K562 (cell line): ENCODE results near the gene FTSJ3. TPM values are rescaled to one million over a fixed set of nuclear protein-coding genes. Genes with fewer than 3 reads are reported as not detected.

ENCODE experiments used
- ATAC-seq: fragments of 200-7000 bp; cut with Tn5 transposase; 3 replicates; pipeline ENCODE4 v1.9.1; 2020; ENCODE audit warnings: moderate library complexity
- BruUV-seq: library from RNA; stranded (reverse); fragments of 400-500 nt; replicated peaks from 2 replicates; lab custom pipeline; 2021; lab: Mats Ljungman, UMichigan
- CTCF ChIA-PET: fragments of 300-600 bp; formaldehyde crosslinking; extraction: SDS; loops from one replicate; lab custom pipeline; 2021; ENCODE audit warnings: low intra/inter-chr PET ratio; lab: Yijun Ruan, JAX
- POLR2A ChIA-PET: fragments of 300-600, 350-650 bp; sonication (Branson Sonifier 250); formaldehyde crosslinking; extraction: SDS; loops from one replicate; lab custom pipeline; 2021; ENCODE audit warnings: antibody characterized with exemption, inconsistent platforms; lab: Yijun Ruan, JAX
- DNase-seq, 4 experiments: peaks; one replicate each; pipeline versions ENCODE4 v3.0.0 to v3.0.0-alpha.2; 2011 to 2018; ENCODE audit warnings: low spot score in 3 of 4, mixed read lengths in 3 of 4; ENCODE audit errors: extremely low read depth in 1 of 4
- FAIRE-seq: peaks from 2 replicates; lab custom pipeline; 2011; peaks lifted over from hg19 to GRCh38; lab: Jason Lieb, UNC
- H2AFZ ChIP-seq: 2 replicates; pipeline ENCODE4 v1.6.0; 2011; ENCODE audit warnings: low read depth, low read length, control low read depth, inconsistent platforms
- H3K27ac ChIP-seq: fragments of 200-600 bp; 3 replicates; pipeline ENCODE4 v1.8.0; 2011; ENCODE audit warnings: low read depth, mild to moderate bottlenecking, control low read depth, inconsistent platforms, low read length, moderate library complexity, mixed read lengths; ENCODE audit errors: extremely low read depth
- H3K27me3 ChIP-seq, 2 experiments: fragments of 300-600 bp in 1 of 2; 2 replicates in 1 of 2; 3 replicates in 1 of 2; pipeline versions ENCODE4 v1.6.0 to v1.8.0; 2011; ENCODE audit warnings: inconsistent platforms in 2 of 2, low read length in 2 of 2, mild to moderate bottlenecking in 1 of 2, mixed read lengths in 1 of 2, moderate library complexity in 1 of 2; ENCODE audit not compliant: control insufficient read depth in 2 of 2, insufficient read depth in 2 of 2
- H3K36me3 ChIP-seq: fragments of 300-600 bp; 3 replicates; pipeline ENCODE4 v1.8.0; 2011; ENCODE audit warnings: mild to moderate bottlenecking, low read length, inconsistent platforms; ENCODE audit not compliant: control insufficient read depth, insufficient read depth
- H3K4me1 ChIP-seq, 2 experiments: fragments of 200-600 bp in 1 of 2; replicated peaks in 1 of 2; 2 replicates in 1 of 2; 3 replicates in 1 of 2; pipeline versions ENCODE4 v1.5.1 to v1.8.0; 2011; ENCODE audit warnings: inconsistent platforms in 2 of 2, low read length in 2 of 2, mild to moderate bottlenecking in 1 of 2, mixed read lengths in 1 of 2, moderate library complexity in 1 of 2; ENCODE audit not compliant: control insufficient read depth in 2 of 2, insufficient read depth in 2 of 2
- H3K4me2 ChIP-seq: 2 replicates; pipeline ENCODE4 v1.6.1; 2011; ENCODE audit warnings: low read length, control low read depth, inconsistent platforms, mixed read lengths; ENCODE audit not compliant: insufficient read depth
- H3K4me3 ChIP-seq: fragments of 200-600 bp; sonication (generic), shearing (Covaris generic); 2 replicates; pipeline ENCODE4 v1.5.1; 2016; ENCODE audit warnings: control low read depth, inconsistent platforms
- H3K79me2 ChIP-seq: fragments of 200-600 bp; 3 replicates; pipeline ENCODE4 v1.8.0; 2011; ENCODE audit warnings: low read length, inconsistent platforms; ENCODE audit not compliant: control insufficient read depth, insufficient read depth
- H3K9ac ChIP-seq, 2 experiments: 2 replicates each; pipeline versions ENCODE4 v1.6.0 to v1.6.1; 2011; ENCODE audit warnings: low read depth in 2 of 2, low read length in 2 of 2, control low read depth in 1 of 2, inconsistent platforms in 1 of 2, mild to moderate bottlenecking in 1 of 2, mixed read lengths in 1 of 2; ENCODE audit not compliant: insufficient read depth in 1 of 2
- H3K9me1 ChIP-seq: one replicate; pipeline ENCODE4 v1.6.0; 2011; ENCODE audit warnings: inconsistent platforms, mild to moderate bottlenecking, low read length, moderate library complexity; ENCODE audit not compliant: control insufficient read depth, insufficient read depth
- H3K9me3 ChIP-seq: replicated peaks from 2 replicates; pipeline ENCODE4 v1.5.1; 2011; ENCODE audit warnings: low read depth, low read length, inconsistent platforms; ENCODE audit not compliant: control insufficient read depth, insufficient read depth
- H4K20me1 ChIP-seq: replicated peaks from 2 replicates; pipeline ENCODE4 v1.6.1; 2011; ENCODE audit warnings: low read length, inconsistent platforms, mixed read lengths; ENCODE audit not compliant: control insufficient read depth, insufficient read depth
- EP400 ChIP-seq: fragments of 450-650 bp; IDR thresholded peaks from 2 replicates; pipeline ENCODE4 v1.6.1; 2017; ENCODE audit warnings: antibody characterized with exemption, mild to moderate bottlenecking, moderate library complexity
- FOS ChIP-seq: IDR thresholded peaks from 3 replicates; pipeline ENCODE4 v1.6.1; 2011; ENCODE audit not compliant: insufficient read length; ENCODE audit errors: extremely low read depth
- PHF21A ChIP-seq: fragments of 450-650 bp; IDR thresholded peaks from 2 replicates; pipeline ENCODE4 v1.6.1; 2017; ENCODE audit warnings: low read depth, borderline replicate concordance
- SUPT5H ChIP-seq: fragments of 450-650 bp; IDR thresholded peaks from 2 replicates; pipeline ENCODE4 v1.6.1; 2016
- TCF7 ChIP-seq: sonication (generic); IDR thresholded peaks from 2 replicates; pipeline ENCODE4 v1.6.1; 2016; ENCODE audit warnings: antibody characterized with exemption, borderline replicate concordance
- WHSC1 ChIP-seq: IDR thresholded peaks from one replicate; pipeline ENCODE4 v1.6.1; 2012; ENCODE audit warnings: low read length, control low read depth, inconsistent platforms
- ZNF239 ChIP-seq: fragments of 250-450 bp; sonication (Bioruptor Pico); IDR thresholded peaks from 2 replicates; pipeline ENCODE4 v1.4.0; 2020; ENCODE audit warnings: mild to moderate bottlenecking
- ZNF347 ChIP-seq: fragments of 450-650 bp; formaldehyde crosslinking; IDR thresholded peaks from 2 replicates; pipeline ENCODE4 v1.4.0; 2020; ENCODE audit warnings: low read depth, mild to moderate bottlenecking, moderate library complexity
- ZNF699 ChIP-seq: fragments of 250-450 bp; sonication (Bioruptor Pico); IDR thresholded peaks from 2 replicates; pipeline ENCODE4 v1.8.0; 2021; ENCODE audit warnings: mild to moderate bottlenecking, moderate library complexity; ENCODE audit not compliant: insufficient replicate concordance
- WGBS: fragments of 100-300 bp; shearing (Covaris generic); methylation state at CpG from one replicate; pipeline ENCODE4 v1.1.6; 2016; ENCODE audit warnings: low coverage, mixed read lengths; ENCODE audit not compliant: insufficient coverage; ENCODE audit errors: missing lambda C conversion rate; 5-methylcytosine and 5-hydroxymethylcytosine counted together
- in situ Hi-C: fragments of 300-500 bp; cut with MboI; formaldehyde crosslinking; loops from 4 replicates; pipeline ENCODE4 v1.15.0; 2018; ENCODE audit warnings: inconsistent platforms, mixed read lengths
- intact Hi-C: fragments of 100-400 bp; cut with micrococcal nuclease; formaldehyde crosslinking; loops from 2 replicates; pipeline ENCODE4 v1.14.2; 2022
- polyA plus RNA-seq, 8 experiments: library from polyadenylated mRNA; depleted of rRNA in 4 of 8; stranded (reverse) in 5 of 8; unstranded in 3 of 8; fragments of >200 nt; fragmentation: Nextera tagmentation in 2 of 8; fragmentation: Illumina TruSeq in 1 of 8; extraction: Ambion mirVana in 2 of 8; extraction: Trizol in 1 of 8; gene quantifications; 2 replicates each; pipeline versions ENCODE4 v1.2.1 to v1.2.3, GENCODE V29; 2011 to 2014; ENCODE audit warnings: inconsistent platforms in 1 of 8, missing spikeins in 1 of 8
- total RNA-seq, 7 experiments: library from RNA; depleted of rRNA in 6 of 7; stranded (reverse); fragments of >200 nt in 6 of 7; fragmentation: Illumina TruSeq in 2 of 7; extraction: Trizol in 2 of 7; gene quantifications; 2 replicates each; pipeline versions ENCODE4 v1.2.1 to v1.2.3, GENCODE V29; 2011 to 2021; ENCODE audit warnings: low replicate concordance in 1 of 7
- TF ChIP-seq, protein P1 (sequence below): fragments of 250-450 bp; sonication (Bioruptor Pico); IDR thresholded peaks from 2 replicates; pipeline ENCODE4 v1.5.0; 2021
- TF ChIP-seq, protein P2 (sequence below): fragments of 250-450 bp; sonication (Bioruptor Pico); IDR thresholded peaks from 2 replicates; pipeline ENCODE4 v1.4.0; 2020
- TF ChIP-seq, protein P3 (sequence below): fragments of 250-450 bp; sonication (Bioruptor Pico); IDR thresholded peaks from 2 replicates; pipeline ENCODE4 v1.4.0; 2020; ENCODE audit warnings: borderline replicate concordance
- TF ChIP-seq, protein P4 (sequence below): conservative IDR thresholded peaks from 2 replicates; pipeline ENCODE4 v1.6.1; 2011; ENCODE audit warnings: low read depth, mild to moderate bottlenecking, low read length; ENCODE audit not compliant: control insufficient read depth

Gene FTSJ3
- total and polyA plus RNA-seq, 9 of the 15 experiments (the other 6 are each of a cell fraction or from before 2014, with no cell fraction given): 18.0 to 65.6 (median 52.4) TPM

DNA sequence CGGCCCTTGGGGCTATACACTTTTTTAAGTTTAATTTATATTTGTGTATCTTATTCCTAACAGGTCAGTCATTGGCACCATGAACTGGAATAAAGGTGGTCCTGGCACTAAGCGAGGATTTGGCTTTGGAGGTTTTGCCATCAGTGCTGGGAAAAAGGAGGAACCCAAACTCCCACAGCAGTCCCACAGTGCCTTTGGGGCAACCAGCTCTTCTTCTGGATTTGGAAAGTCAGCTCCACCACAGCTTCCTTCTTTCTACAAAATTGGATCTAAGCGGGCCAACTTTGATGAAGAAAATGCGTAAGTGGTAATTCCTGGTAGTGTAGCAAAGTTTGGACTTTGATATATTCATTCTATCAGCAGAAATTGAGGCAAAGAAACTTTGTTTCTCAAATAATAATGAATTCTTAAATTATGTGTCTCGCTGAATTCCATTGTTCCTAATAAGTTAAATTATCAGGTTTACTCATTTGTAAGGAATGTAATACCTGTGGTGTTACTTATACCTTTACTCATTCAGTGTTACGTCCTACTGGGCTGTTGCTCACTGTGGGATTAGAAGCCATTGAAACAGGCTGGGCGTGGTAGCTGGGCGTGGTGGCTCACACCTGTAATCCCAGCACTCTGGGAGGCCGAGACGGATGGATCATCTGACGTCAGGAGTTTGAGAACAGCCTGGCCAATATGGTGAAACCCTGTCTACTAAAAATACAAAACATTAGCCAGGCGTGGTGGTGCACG, 40.3 kb downstream of the FTSJ3 start:
- no peak for DNase-seq
- Histone ChIP-seq H3K27me3 (no peaks in the 10 kb centered on the region), H3K9ac (no peak overlapping the region), H4K20me1 (no peaks in the 10 kb centered on the region; the same call in 1 of the 2 replicates), H3K4me3 (no peak overlapping the region), H3K79me2 (peaks cover 75% of the 10 kb centered on the region), H3K36me3 (peaks cover 91% of the 10 kb centered on the region), H3K9me1 (no peaks in the 10 kb centered on the region), H3K4me2 (no peak overlapping the region), H3K9me3 (no peaks in the 10 kb centered on the region), H2AFZ (no peak overlapping the region), H3K27ac (no peak overlapping the region), H3K4me1 (no peaks in the 10 kb centered on the region)
- BruUV-seq: no TSS peak
- intact Hi-C loops: no loop called here
- in situ Hi-C loops: no loop called here
- FAIRE-seq: no peak
- ChIA-PET CTCF (no interaction called here), POLR2A (interaction anchor here (0.6 to 8.0 kb wide), 5 partner anchors 10 to 39 kb away, joined by 3 to 82 read pairs (median 4); partner anchors contain the start of genes CCDC47 and DDX42)
- WGBS: 97% methylated on average over 12 of the region's 13 CpGs
- ATAC-seq: no peak
- no peak for TF ChIP-seq SUPT5H
- no peak for TF ChIP-seq ZNF347 (CRISPR knock-in tag)
- no peak for TF ChIP-seq ZNF699
- TF ChIP-seq, protein P1, sequence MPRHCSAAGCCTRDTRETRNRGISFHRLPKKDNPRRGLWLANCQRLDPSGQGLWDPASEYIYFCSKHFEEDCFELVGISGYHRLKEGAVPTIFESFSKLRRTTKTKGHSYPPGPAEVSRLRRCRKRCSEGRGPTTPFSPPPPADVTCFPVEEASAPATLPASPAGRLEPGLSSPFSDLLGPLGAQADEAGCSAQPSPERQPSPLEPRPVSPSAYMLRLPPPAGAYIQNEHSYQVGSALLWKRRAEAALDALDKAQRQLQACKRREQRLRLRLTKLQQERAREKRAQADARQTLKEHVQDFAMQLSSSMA (CRISPR knock-in tag): no peak
- no peak for TF ChIP-seq FOS
- TF ChIP-seq WHSC1: no peak
- no peak for TF ChIP-seq TCF7
- TF ChIP-seq, protein P2, sequence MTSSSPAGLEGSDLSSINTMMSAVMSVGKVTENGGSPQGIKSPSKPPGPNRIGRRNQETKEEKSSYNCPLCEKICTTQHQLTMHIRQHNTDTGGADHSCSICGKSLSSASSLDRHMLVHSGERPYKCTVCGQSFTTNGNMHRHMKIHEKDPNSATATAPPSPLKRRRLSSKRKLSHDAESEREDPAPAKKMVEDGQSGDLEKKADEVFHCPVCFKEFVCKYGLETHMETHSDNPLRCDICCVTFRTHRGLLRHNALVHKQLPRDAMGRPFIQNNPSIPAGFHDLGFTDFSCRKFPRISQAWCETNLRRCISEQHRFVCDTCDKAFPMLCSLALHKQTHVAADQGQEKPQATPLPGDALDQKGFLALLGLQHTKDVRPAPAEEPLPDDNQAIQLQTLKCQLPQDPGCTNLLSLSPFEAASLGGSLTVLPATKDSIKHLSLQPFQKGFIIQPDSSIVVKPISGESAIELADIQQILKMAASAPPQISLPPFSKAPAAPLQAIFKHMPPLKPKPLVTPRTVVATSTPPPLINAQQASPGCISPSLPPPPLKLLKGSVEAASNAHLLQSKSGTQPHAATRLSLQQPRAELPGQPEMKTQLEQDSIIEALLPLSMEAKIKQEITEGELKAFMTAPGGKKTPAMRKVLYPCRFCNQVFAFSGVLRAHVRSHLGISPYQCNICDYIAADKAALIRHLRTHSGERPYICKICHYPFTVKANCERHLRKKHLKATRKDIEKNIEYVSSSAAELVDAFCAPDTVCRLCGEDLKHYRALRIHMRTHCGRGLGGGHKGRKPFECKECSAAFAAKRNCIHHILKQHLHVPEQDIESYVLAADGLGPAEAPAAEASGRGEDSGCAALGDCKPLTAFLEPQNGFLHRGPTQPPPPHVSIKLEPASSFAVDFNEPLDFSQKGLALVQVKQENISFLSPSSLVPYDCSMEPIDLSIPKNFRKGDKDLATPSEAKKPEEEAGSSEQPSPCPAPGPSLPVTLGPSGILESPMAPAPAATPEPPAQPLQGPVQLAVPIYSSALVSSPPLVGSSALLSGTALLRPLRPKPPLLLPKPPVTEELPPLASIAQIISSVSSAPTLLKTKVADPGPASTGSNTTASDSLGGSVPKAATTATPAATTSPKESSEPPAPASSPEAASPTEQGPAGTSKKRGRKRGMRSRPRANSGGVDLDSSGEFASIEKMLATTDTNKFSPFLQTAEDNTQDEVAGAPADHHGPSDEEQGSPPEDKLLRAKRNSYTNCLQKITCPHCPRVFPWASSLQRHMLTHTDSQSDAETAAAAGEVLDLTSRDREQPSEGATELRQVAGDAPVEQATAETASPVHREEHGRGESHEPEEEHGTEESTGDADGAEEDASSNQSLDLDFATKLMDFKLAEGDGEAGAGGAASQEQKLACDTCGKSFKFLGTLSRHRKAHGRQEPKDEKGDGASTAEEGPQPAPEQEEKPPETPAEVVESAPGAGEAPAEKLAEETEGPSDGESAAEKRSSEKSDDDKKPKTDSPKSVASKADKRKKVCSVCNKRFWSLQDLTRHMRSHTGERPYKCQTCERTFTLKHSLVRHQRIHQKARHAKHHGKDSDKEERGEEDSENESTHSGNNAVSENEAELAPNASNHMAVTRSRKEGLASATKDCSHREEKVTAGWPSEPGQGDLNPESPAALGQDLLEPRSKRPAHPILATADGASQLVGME (CRISPR knock-in tag): no peak
- TF ChIP-seq PHF21A: no peak
- TF ChIP-seq, protein P3, sequence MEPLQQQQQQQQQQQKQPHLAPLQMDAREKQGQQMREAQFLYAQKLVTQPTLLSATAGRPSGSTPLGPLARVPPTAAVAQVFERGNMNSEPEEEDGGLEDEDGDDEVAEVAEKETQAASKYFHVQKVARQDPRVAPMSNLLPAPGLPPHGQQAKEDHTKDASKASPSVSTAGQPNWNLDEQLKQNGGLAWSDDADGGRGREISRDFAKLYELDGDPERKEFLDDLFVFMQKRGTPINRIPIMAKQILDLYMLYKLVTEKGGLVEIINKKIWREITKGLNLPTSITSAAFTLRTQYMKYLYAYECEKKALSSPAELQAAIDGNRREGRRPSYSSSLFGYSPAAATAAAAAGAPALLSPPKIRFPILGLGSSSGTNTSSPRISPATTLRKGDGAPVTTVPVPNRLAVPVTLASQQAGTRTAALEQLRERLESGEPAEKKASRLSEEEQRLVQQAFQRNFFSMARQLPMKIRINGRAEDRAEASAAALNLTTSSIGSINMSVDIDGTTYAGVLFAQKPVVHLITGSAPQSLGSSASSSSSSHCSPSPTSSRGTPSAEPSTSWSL (CRISPR knock-in tag): no peak
- TF ChIP-seq EP400: no peak
- TF ChIP-seq, protein P4, sequence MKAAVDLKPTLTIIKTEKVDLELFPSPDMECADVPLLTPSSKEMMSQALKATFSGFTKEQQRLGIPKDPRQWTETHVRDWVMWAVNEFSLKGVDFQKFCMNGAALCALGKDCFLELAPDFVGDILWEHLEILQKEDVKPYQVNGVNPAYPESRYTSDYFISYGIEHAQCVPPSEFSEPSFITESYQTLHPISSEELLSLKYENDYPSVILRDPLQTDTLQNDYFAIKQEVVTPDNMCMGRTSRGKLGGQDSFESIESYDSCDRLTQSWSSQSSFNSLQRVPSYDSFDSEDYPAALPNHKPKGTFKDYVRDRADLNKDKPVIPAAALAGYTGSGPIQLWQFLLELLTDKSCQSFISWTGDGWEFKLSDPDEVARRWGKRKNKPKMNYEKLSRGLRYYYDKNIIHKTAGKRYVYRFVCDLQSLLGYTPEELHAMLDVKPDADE: no peak
- TF ChIP-seq ZNF239: no peak
